DMS114 treated with DMSO at 0.1 percent for 48 hours (cell line): ENCODE results near the gene REV3L.
"Not testable (repeated sequence)": the region's sequence is repeated elsewhere in the genome, so short reads cannot be mapped to it uniquely, and the experiment has no call there.

Source experiments
- DNase-seq: peaks from one replicate; lab custom pipeline; 2025; ENCODE audit not compliant: unreplicated experiment; lab: John Stamatoyannopoulos, UW

Gene REV3L

GRCh38 chr6:111306104-111306888 is 176.7 kb downstream of the REV3L start:
- no peak for DNase-seq

GRCh38 chr6:111301946-111302345 is 181.1 kb downstream of the REV3L start:
- no peak for DNase-seq

GRCh38 chr6:111300938-111301800 is 181.8 kb downstream of the REV3L start:
- not testable (repeated sequence) for DNase-seq

- no peak for DNase-seq
Observed at GRCh38 chr6:111297776-111298175, 185.2 kb downstream of the REV3L start.

- DNase-seq: no peak
Observed at GRCh38 chr6:111294374-111294967, 188.5 kb downstream of the REV3L start.

GRCh38 chr6:111291336-111292259 is 191.4 kb downstream of the REV3L start:
- DNase-seq: no peak

GRCh38 chr6:111290689-111291335 is 192.2 kb downstream of the REV3L start:
- not testable (repeated sequence) for DNase-seq

GRCh38 chr6:111284356-111284755 is 198.7 kb downstream of the REV3L start:
- not testable (repeated sequence) for DNase-seq

- no peak for DNase-seq
Observed at GRCh38 chr6:111283707-111284106, 199.3 kb downstream of the REV3L start.

GRCh38 chr6:111282515-111282914 is 200.5 kb downstream of the REV3L start:
- DNase-seq: no peak

GRCh38 chr6:111280445-111280955 is 202.5 kb downstream of the REV3L start:
- no peak for DNase-seq

- no peak for DNase-seq
Observed at GRCh38 chr6:111278731-111279130, 204.3 kb downstream of the REV3L start.

- no peak for DNase-seq
Observed at GRCh38 chr6:111277819-111278218, 205.2 kb downstream of the REV3L start.

GRCh38 chr6:111276736-111277135 is 206.3 kb downstream of the REV3L start:
- no peak for DNase-seq

- no peak for DNase-seq
Observed at GRCh38 chr6:111276335-111276734, 206.7 kb downstream of the REV3L start.

- no peak for DNase-seq
Observed at GRCh38 chr6:111274593-111275217, 208.3 kb downstream of the REV3L start.

- no peak for DNase-seq
Observed at GRCh38 chr6:111270121-111270520, 212.9 kb downstream of the REV3L start.

- no peak for DNase-seq
Observed at GRCh38 chr6:111269401-111269970, 213.5 kb downstream of the REV3L start.

- DNase-seq: no peak
Observed at GRCh38 chr6:111267764-111268333, 215.2 kb downstream of the REV3L start.
